Panc1 (cell line): ENCODE measurements around the gene USP49. TPM values are rescaled to one million over a fixed set of nuclear protein-coding genes. Genes with fewer than 3 reads are reported as not detected.

Source experiments
- ATAC-seq: fragments of 200-7000 bp; cut with Tn5 transposase; 2 replicates; pipeline ENCODE4 v1.9.1; 2020; ENCODE audit warnings: mild to moderate bottlenecking, moderate library complexity
- BruUV-seq: library from RNA; stranded (reverse); fragments of 400-500 nt; replicated peaks from 2 replicates; lab custom pipeline; 2021; lab: Mats Ljungman, UMichigan
- CTCF ChIA-PET: fragments of 300-600 bp; sonication (Branson Sonifier 250); formaldehyde crosslinking; loops from one replicate; lab custom pipeline; 2022; ENCODE audit warnings: antibody characterized with exemption; lab: Charles Lee
- POLR2A ChIA-PET: fragments of 300-600 bp; sonication (Branson Sonifier 250); formaldehyde crosslinking; loops from one replicate; lab custom pipeline; 2022; ENCODE audit warnings: antibody characterized with exemption; lab: Charles Lee
- DNase-seq: peaks from one replicate; pipeline ENCODE4 v3.0.0-alpha.2; 2010; ENCODE audit warnings: low read depth, low spot score
- H3K27ac ChIP-seq: 2 replicates; pipeline ENCODE4 v1.5.1; 2011; ENCODE audit warnings: mild to moderate bottlenecking, low read length, inconsistent platforms
- H3K27me3 ChIP-seq: fragments of 200-500 bp; sonication (Bioruptor generic); 2 replicates; pipeline ENCODE4 v1.6.0; 2014; ENCODE audit warnings: low read length, inconsistent platforms; ENCODE audit not compliant: control insufficient read depth, insufficient read depth
- H3K36me3 ChIP-seq: fragments of 200-500 bp; sonication (Bioruptor generic); 2 replicates; pipeline ENCODE4 v1.5.1; 2014; ENCODE audit warnings: inconsistent platforms, mild to moderate bottlenecking, low read length, moderate library complexity; ENCODE audit not compliant: control insufficient read depth, insufficient read depth
- H3K4me1 ChIP-seq: 2 replicates; pipeline ENCODE4 v1.5.1; 2011; ENCODE audit warnings: inconsistent platforms, mild to moderate bottlenecking, low read length, moderate library complexity; ENCODE audit not compliant: control insufficient read depth, insufficient read depth
- H3K4me3 ChIP-seq, 2 experiments: 2 replicates each; pipeline ENCODE4 v1.5.1; 2011 to 2012; ENCODE audit warnings: low read depth in 2 of 2, low read length in 2 of 2, mild to moderate bottlenecking in 2 of 2, inconsistent platforms in 1 of 2, moderate library complexity in 1 of 2
- H3K9me3 ChIP-seq: fragments of 200-500 bp; sonication (Bioruptor generic); 2 replicates; pipeline ENCODE4 v1.5.1; 2014; ENCODE audit warnings: low read depth, mild to moderate bottlenecking, inconsistent platforms, low read length, moderate library complexity; ENCODE audit not compliant: control insufficient read depth, insufficient read depth
- CTCF ChIP-seq: fragments of 450-650 bp; IDR thresholded peaks from 2 replicates; pipeline ENCODE4 v1.5.1; 2017; ENCODE audit warnings: mild to moderate bottlenecking
- POLR2AphosphoS5 ChIP-seq: IDR thresholded peaks from 2 replicates; pipeline ENCODE4 v1.6.1; 2012; ENCODE audit warnings: mild to moderate bottlenecking, low read depth, low read length, moderate library complexity
- REST ChIP-seq, 2 experiments: IDR thresholded peaks; 2 replicates each; pipeline ENCODE4 v1.6.1; 2011 to 2012; ENCODE audit warnings: low read depth in 2 of 2, control low read depth in 1 of 2, low read length in 1 of 2, mild to moderate bottlenecking in 1 of 2, moderate library complexity in 1 of 2; ENCODE audit not compliant: insufficient read depth in 1 of 2
- SIN3A ChIP-seq: IDR thresholded peaks from 2 replicates; pipeline ENCODE4 v1.6.1; 2012; ENCODE audit warnings: low read depth, mild to moderate bottlenecking, low read length, moderate library complexity, borderline replicate concordance; ENCODE audit not compliant: insufficient read depth
- TCF7L2 ChIP-seq: IDR thresholded peaks from 2 replicates; pipeline ENCODE4 v1.6.1; 2011; ENCODE audit warnings: mild to moderate bottlenecking, low read depth, low read length, inconsistent platforms
- in situ Hi-C: cut with HindIII; loops from 2 replicates; pipeline ENCODE4 v1.10.0; 2016; ENCODE audit warnings: low sequenced_read_pairs, low pct_unique_long_range_greater_than_20kb
- intact Hi-C: fragments of 100-400 bp; cut with micrococcal nuclease; formaldehyde crosslinking; loops from one replicate; pipeline ENCODE4 v1.10.0; 2022; ENCODE audit not compliant: unreplicated experiment
- total RNA-seq: library from RNA; stranded (reverse); gene quantifications from one replicate; pipeline ENCODE4 v1.2.1, GENCODE V29; 2021; ENCODE audit not compliant: unreplicated experiment

USP49 gene
- total RNA-seq, 1 experiment from 2014 or later, result 5.4 TPM

GRCh38 chr6:41843178-41843577 lies 52.0 kb downstream of the USP49 start:
- intact Hi-C loops (no loop called here), in situ Hi-C loops (no loop called here)
- Histone ChIP-seq H3K9me3 (no peaks in the 10 kb centered on the region), H3K27me3 (no peaks in the 10 kb centered on the region), H3K4me1 (no peaks in the 10 kb centered on the region), H3K27ac (no peak overlapping the region), H3K36me3 (no peaks in the 10 kb centered on the region), H3K4me3 (no peak overlapping the region)
- ATAC-seq, result no peak
- CTCF ChIA-PET, result interaction anchor here (0.6 kb wide), 1 partner anchor 198 kb away, joined by 6 read pairs; no protein-coding TSS in a partner anchor
- no TSS peak for BruUV-seq
- POLR2A ChIA-PET, result no interaction called here
- no peak for DNase-seq
- TF ChIP-seq SIN3A, result no peak
- no peak for TF ChIP-seq POLR2AphosphoS5
- no peak for TF ChIP-seq CTCF
- TF ChIP-seq REST (IDR thresholded peaks at IDR 0.05; ENCODE audit: insufficient read depth in 1 of 2, low read depth in 2 of 2, low read length in 1 of 2), result no peak
- TF ChIP-seq TCF7L2, result no peak

- CTCF ChIA-PET, result no interaction called here
- no peak for ATAC-seq
- Histone ChIP-seq H3K27ac (no peak overlapping the region), H3K4me1 (no peaks in the 10 kb centered on the region), H3K36me3 (no peaks in the 10 kb centered on the region), H3K27me3 (no peaks in the 10 kb centered on the region), H3K4me3 (no peak overlapping the region), H3K9me3 (no peaks in the 10 kb centered on the region)
- in situ Hi-C loops, result no loop called here
- DNase-seq, result no peak
- POLR2A ChIA-PET, result no interaction called here
- TF ChIP-seq CTCF (no peak), POLR2AphosphoS5 (no peak), SIN3A (no peak), TCF7L2 (no peak), REST (IDR thresholded peaks at IDR 0.05; ENCODE audit: insufficient read depth in 1 of 2, low read depth in 2 of 2, low read length in 1 of 2) (no peak)
- intact Hi-C loops, result no loop called here
- BruUV-seq, result no TSS peak
Observed at GRCh38 chr6:41840326-41840725, 54.8 kb downstream of the USP49 start.
